Measurements from ENCODE around the gene ENPP5. TPM values are rescaled to one million over a fixed set of nuclear protein-coding genes. Genes with fewer than 3 reads are reported as not detected.

Gene ENPP5
- total and polyA plus RNA-seq, 8 donors: 2.7 to 12.4 (median 5.3) TPM

DNA sequence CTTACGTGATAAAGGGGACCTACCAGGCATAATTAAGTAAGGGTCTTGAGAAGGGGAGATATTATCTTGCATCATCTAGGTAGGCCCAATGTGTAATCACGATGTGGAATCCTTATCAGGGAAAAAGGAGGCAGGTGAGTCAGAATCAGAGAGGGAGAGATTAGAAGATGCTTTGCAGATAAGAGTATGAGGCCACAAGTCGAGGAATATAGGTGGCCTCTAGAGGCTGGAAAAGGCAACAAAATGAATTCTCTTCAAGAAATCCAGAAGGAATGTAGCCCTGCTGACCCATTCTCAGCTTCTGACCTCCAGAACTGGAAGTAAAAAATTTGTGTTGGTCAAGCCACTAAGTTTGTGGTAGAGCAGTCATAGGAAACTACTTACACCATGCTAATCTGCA lies 51.9 kb downstream of the ENPP5 start:
- H3K9me3 ChIP-seq: no peaks in the 10 kb centered on the region
- FAIRE-seq (no peak), ATAC-seq (no peak), DNase-seq (no peak)
- no peaks in the 10 kb centered on the region for H3K4me1 ChIP-seq
- WGBS, 2 donors: 84 to 92% methylated on average over 3 of the region's 3 CpGs
- no peak overlapping the region for H3K27ac ChIP-seq
- no peak for TF ChIP-seq CTCF (IDR thresholded peaks at IDR 0.05)
- H3K36me3 ChIP-seq: no peaks in the 10 kb centered on the region
- H3K27me3 ChIP-seq: no peaks in the 10 kb centered on the region
- H3K4me3 ChIP-seq: no peak overlapping the region
- intact Hi-C loops (cut with DNase I): no loop called here

- intact Hi-C loops (cut with DNase I): no loop called here
- WGBS, 2 donors: 93 to 100% methylated on average over 1 of the region's 1 CpG
- H3K36me3 ChIP-seq: no peaks in the 10 kb centered on the region
- no peak for DNase-seq
- H3K9me3 ChIP-seq: no peaks in the 10 kb centered on the region
- H3K27ac ChIP-seq: no peak overlapping the region
- no peak for ATAC-seq
- H3K4me3 ChIP-seq: no peak overlapping the region
- no peak for FAIRE-seq
- TF ChIP-seq CTCF (IDR thresholded peaks at IDR 0.05): no peak
- H3K27me3 ChIP-seq: no peaks in the 10 kb centered on the region
- no peaks in the 10 kb centered on the region for H3K4me1 ChIP-seq
Observed at GRCh38 chr6:46118157-46118556, 52.6 kb downstream of the ENPP5 start.

GRCh38 chr6:46116289-46116688 lies 54.5 kb downstream of the ENPP5 start:
- intact Hi-C loops (cut with DNase I): no loop called here
- H3K4me3 ChIP-seq: no peak overlapping the region
- no peaks in the 10 kb centered on the region for H3K4me1 ChIP-seq
- H3K27ac ChIP-seq: no peak overlapping the region
- H3K27me3 ChIP-seq: no peaks in the 10 kb centered on the region
- DNase-seq (no peak), FAIRE-seq (no peak), ATAC-seq (no peak)
- no peaks in the 10 kb centered on the region for H3K36me3 ChIP-seq
- TF ChIP-seq CTCF (IDR thresholded peaks at IDR 0.05): no peak
- 91 to 92% methylated on average over 2 of the region's 2 CpGs for WGBS, 2 donors
- no peaks in the 10 kb centered on the region for H3K9me3 ChIP-seq

DNA sequence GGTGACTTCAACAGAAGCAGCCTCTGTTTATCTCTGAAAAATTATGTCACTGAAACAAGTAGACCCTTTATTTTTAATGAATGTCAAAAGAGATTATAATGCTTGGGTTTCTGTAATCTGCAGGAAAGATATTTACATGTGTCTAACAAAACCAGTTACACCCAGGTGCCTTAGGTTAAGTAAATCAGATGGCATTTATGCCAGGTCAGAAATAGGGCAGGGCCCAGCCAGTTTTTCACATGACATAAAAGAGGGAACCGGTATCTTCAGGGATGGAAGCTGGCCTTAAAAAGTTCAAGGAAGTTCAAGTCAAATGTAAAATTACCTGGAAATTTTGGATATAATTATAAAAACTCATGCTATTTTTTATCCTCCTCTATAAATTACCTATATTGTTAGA lies 55.1 kb downstream of the ENPP5 start:
- Histone ChIP-seq H3K9me3 (no peaks in the 10 kb centered on the region), H3K4me1 (no peaks in the 10 kb centered on the region), H3K27ac (no peak overlapping the region), H3K4me3 (no peak overlapping the region), H3K27me3 (no peaks in the 10 kb centered on the region), H3K36me3 (no peaks in the 10 kb centered on the region)
- no peak for TF ChIP-seq CTCF (IDR thresholded peaks at IDR 0.05)
- DNase-seq (no peak), FAIRE-seq (no peak), ATAC-seq (no peak)
- intact Hi-C loops (cut with DNase I): no loop called here
- WGBS, 2 donors: 70 to 87% methylated on average over 1 of the region's 1 CpG

- DNase-seq (no peak), FAIRE-seq (no peak), ATAC-seq (peak in 2 of 4 donors; percentile 60 to 66)
- intact Hi-C loops (cut with DNase I): no loop called here
- no peak overlapping the region for H3K27ac ChIP-seq
- TF ChIP-seq CTCF (IDR thresholded peaks at IDR 0.05): no peak
- 88 to 96% methylated on average over 1 of the region's 1 CpG for WGBS, 2 donors
- H3K36me3 ChIP-seq: no peaks in the 10 kb centered on the region
- H3K4me3 ChIP-seq: no peak overlapping the region
- no peaks in the 10 kb centered on the region for H3K27me3 ChIP-seq
- no peaks in the 10 kb centered on the region for H3K4me1 ChIP-seq
- H3K9me3 ChIP-seq: no peaks in the 10 kb centered on the region
Observed at GRCh38 chr6:46113370-46113769, 57.4 kb downstream of the ENPP5 start.

Other genes starting within 250 kb of the ENPP5 start
- 1 to 10 TPM in 4 of 6 donors, under 1 TPM in 2; 0.83 to 2.1 (median 1.6) TPM for gene CLIC5, start 155.1 kb downstream of the ENPP5 start, total RNA-seq
- 1 to 10 TPM in 1 of 2 donors, under 1 TPM in 1; 0.53 to 1.1 TPM for gene CLIC5, start 155.1 kb downstream of the ENPP5 start, polyA plus RNA-seq
- gene ENPP4, start 41.0 kb downstream of the ENPP5 start, total RNA-seq: 10 to 100 TPM in 1 of 6 donors, 1 to 10 TPM in 5; 5.0 to 10.0 (median 6.7) TPM
- 1 to 10 TPM; 2.8 to 9.9 TPM for gene ENPP4, start 41.0 kb downstream of the ENPP5 start, polyA plus RNA-seq

Measured in pancreas (tissue), 10 donors.